Endothelial cell of umbilical vein (primary cell): ENCODE results near the gene DMD.

Experiments
- CTCF ChIP-seq, 2 donors: IDR thresholded peaks; 1 replicate in 1 of 2; 2 replicates in 1 of 2; pipeline ENCODE4 v1.5.1; 2011; ENCODE audit warnings: low read length in 2 of 2, mild to moderate bottlenecking in 2 of 2, moderate library complexity in 2 of 2, control low read depth in 1 of 2, inconsistent platforms in 1 of 2, low read depth in 1 of 2; ENCODE audit not compliant: insufficient read depth in 1 of 2; ENCODE audit errors: extremely low read depth in 1 of 2
- EZH2 ChIP-seq: IDR thresholded peaks from 2 replicates; pipeline ENCODE4 v1.6.1; 2012; ENCODE audit warnings: borderline replicate concordance, low read depth, mild to moderate bottlenecking, moderate library complexity, low read length, inconsistent platforms; ENCODE audit not compliant: severe bottlenecking
- FOS ChIP-seq: IDR thresholded peaks from 2 replicates; pipeline ENCODE4 v1.6.1; 2011; ENCODE audit warnings: mild to moderate bottlenecking, low read length, moderate library complexity, borderline replicate concordance; ENCODE audit not compliant: insufficient read depth
- GATA2 ChIP-seq: IDR thresholded peaks from 2 replicates; pipeline ENCODE4 v1.7.0; 2011; ENCODE audit warnings: low read depth, mild to moderate bottlenecking, moderate library complexity, mixed read lengths, low read length; ENCODE audit not compliant: insufficient read length, insufficient read depth
- JUN ChIP-seq: IDR thresholded peaks from 2 replicates; pipeline ENCODE4 v1.6.1; 2011; ENCODE audit warnings: borderline replicate concordance, low read depth; ENCODE audit not compliant: insufficient read length, insufficient read depth
- MYC ChIP-seq: IDR thresholded peaks from one replicate; pipeline ENCODE4 v1.6.1; 2011; ENCODE audit warnings: mild to moderate bottlenecking, low read depth, low read length
- POLR2A ChIP-seq: IDR thresholded peaks from 2 replicates; pipeline ENCODE4 v1.6.1; 2012; ENCODE audit warnings: low read depth, mild to moderate bottlenecking, control low read depth, low read length
- POLR2AphosphoS5 ChIP-seq: IDR thresholded peaks from 2 replicates; pipeline ENCODE4 v1.6.1; 2012; ENCODE audit warnings: low read depth, mild to moderate bottlenecking, control low read depth, low read length, moderate library complexity; ENCODE audit not compliant: insufficient read depth

GRCh38 chrX:33156152-33156726 is 55.1 kb downstream of the DMD start:
- no peak for TF ChIP-seq JUN
- TF ChIP-seq CTCF (IDR thresholded peaks at IDR 0.05; ENCODE audit: extremely low read depth in 1 of 2, insufficient read depth in 1 of 2, low read depth in 1 of 2, low read length in 2 of 2), result no peak
- TF ChIP-seq POLR2AphosphoS5, result no peak
- TF ChIP-seq GATA2, result no peak
- TF ChIP-seq POLR2A, result no peak
- no peak for TF ChIP-seq FOS
- no peak for TF ChIP-seq EZH2
- no peak for TF ChIP-seq MYC
